GM12878 (cell line): ENCODE measurements around the gene PDLIM5.

Experiments
- CHD2 ChIP-seq: IDR thresholded peaks from 2 replicates; pipeline ENCODE4 v1.6.1; 2011; ENCODE audit warnings: low read depth, low read length, improper control_type of control experiment, borderline replicate concordance
- CREB1 ChIP-seq: IDR thresholded peaks from 2 replicates; pipeline ENCODE4 v1.6.1; 2012; ENCODE audit warnings: low read depth, mild to moderate bottlenecking, inconsistent platforms
- EGR1 ChIP-seq, 2 experiments: IDR thresholded peaks; 1 replicate in 1 of 2; 2 replicates in 1 of 2; pipeline ENCODE4 v1.6.1; 2011 to 2012; ENCODE audit warnings: low read depth in 2 of 2, low read length in 2 of 2, borderline replicate concordance in 1 of 2, mild to moderate bottlenecking in 1 of 2, moderate library complexity in 1 of 2
- GABPA ChIP-seq: IDR thresholded peaks from 2 replicates; pipeline ENCODE4 v1.6.1; 2014; ENCODE audit warnings: antibody characterized with exemption, low read depth, mild to moderate bottlenecking, inconsistent platforms
- MEF2B ChIP-seq: fragments of 450-650 bp; IDR thresholded peaks from 2 replicates; pipeline ENCODE4 v1.6.1; 2018; ENCODE audit warnings: mild to moderate bottlenecking, moderate library complexity; ENCODE audit not compliant: partially characterized antibody, poor library complexity, severe bottlenecking
- MTA3 ChIP-seq: IDR thresholded peaks from 2 replicates; pipeline ENCODE4 v1.6.1; 2012; ENCODE audit warnings: low read length, inconsistent platforms, borderline replicate concordance
- NRF1 ChIP-seq: conservative IDR thresholded peaks from 2 replicates; pipeline ENCODE4 v1.6.1; 2011; ENCODE audit warnings: mild to moderate bottlenecking, low read depth, low read length, improper control_type of control experiment
- POLR2A ChIP-seq: IDR thresholded peaks from 2 replicates; pipeline ENCODE4 v1.6.1; 2011; ENCODE audit warnings: low read depth, mild to moderate bottlenecking, low read length
- POLR2AphosphoS5 ChIP-seq: IDR thresholded peaks from 2 replicates; pipeline ENCODE4 v1.6.1; 2011; ENCODE audit warnings: mild to moderate bottlenecking, low read length, inconsistent platforms
- SIN3A ChIP-seq: IDR thresholded peaks from 2 replicates; pipeline ENCODE4 v1.6.1; 2012; ENCODE audit warnings: low read depth, low read length, improper control_type of control experiment
- TAF1 ChIP-seq: IDR thresholded peaks from 2 replicates; pipeline ENCODE4 v1.6.1; 2011; ENCODE audit warnings: mild to moderate bottlenecking, low read depth, low read length, borderline replicate concordance
- TCF12 ChIP-seq: IDR thresholded peaks from 2 replicates; pipeline ENCODE4 v1.6.1; 2011; ENCODE audit warnings: low read depth, mild to moderate bottlenecking, low read length
- TF ChIP-seq, protein P1 (sequence below), 3 experiments: IDR thresholded peaks in 2 of 3; conservative IDR thresholded peaks in 1 of 3; 2 replicates each; pipeline ENCODE4 v1.5.1; 2011; ENCODE audit warnings: low read depth in 3 of 3, low read length in 3 of 3, mild to moderate bottlenecking in 3 of 3, control low read depth in 2 of 3, moderate library complexity in 2 of 3, inconsistent platforms in 1 of 3, mixed read lengths in 1 of 3; ENCODE audit not compliant: control insufficient read depth in 2 of 3, insufficient read depth in 1 of 3; ENCODE audit errors: extremely low read depth in 1 of 3

DNA sequence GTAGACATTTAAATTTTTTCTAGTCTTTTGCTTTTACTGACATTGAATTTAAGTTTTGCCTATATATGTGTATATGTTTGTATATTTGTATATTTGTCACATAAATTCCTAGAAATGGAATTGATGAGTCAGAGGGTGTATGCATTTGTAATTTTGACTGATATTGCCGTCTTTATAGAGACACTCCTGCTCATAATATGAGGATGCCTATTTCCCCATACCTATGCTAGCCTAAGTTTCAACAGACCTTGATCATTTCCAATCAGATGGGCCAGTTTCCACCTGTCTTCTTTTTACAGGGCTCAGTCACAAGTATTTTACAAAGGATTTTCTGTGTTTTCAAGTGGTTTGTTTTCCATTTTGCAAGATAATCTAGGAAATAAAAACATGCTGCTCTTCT, 10.8 kb downstream of the PDLIM5 start:
- TF ChIP-seq MEF2B (no peak), CHD2 (no peak), SIN3A (no peak), NRF1 (no peak), POLR2AphosphoS5 (no peak), EGR1 (IDR thresholded peaks at IDR 0.05; ENCODE audit: borderline replicate concordance in 1 of 2, low read depth in 2 of 2, low read length in 2 of 2) (no peak), TCF12 (no peak), GABPA (no peak), MTA3 (no peak), TAF1 (no peak), CREB1 (no peak), POLR2A (no peak)
- TF ChIP-seq, protein P1, sequence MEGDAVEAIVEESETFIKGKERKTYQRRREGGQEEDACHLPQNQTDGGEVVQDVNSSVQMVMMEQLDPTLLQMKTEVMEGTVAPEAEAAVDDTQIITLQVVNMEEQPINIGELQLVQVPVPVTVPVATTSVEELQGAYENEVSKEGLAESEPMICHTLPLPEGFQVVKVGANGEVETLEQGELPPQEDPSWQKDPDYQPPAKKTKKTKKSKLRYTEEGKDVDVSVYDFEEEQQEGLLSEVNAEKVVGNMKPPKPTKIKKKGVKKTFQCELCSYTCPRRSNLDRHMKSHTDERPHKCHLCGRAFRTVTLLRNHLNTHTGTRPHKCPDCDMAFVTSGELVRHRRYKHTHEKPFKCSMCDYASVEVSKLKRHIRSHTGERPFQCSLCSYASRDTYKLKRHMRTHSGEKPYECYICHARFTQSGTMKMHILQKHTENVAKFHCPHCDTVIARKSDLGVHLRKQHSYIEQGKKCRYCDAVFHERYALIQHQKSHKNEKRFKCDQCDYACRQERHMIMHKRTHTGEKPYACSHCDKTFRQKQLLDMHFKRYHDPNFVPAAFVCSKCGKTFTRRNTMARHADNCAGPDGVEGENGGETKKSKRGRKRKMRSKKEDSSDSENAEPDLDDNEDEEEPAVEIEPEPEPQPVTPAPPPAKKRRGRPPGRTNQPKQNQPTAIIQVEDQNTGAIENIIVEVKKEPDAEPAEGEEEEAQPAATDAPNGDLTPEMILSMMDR (IDR thresholded peaks at IDR 0.05 in 2 of 3, conservative IDR thresholded peaks at IDR 0.05 in 1 of 3; ENCODE audit: control insufficient read depth in 2 of 3, extremely low read depth in 1 of 3, insufficient read depth in 1 of 3, low read depth in 3 of 3, low read length in 3 of 3) = no peak
